CD4-positive, alpha-beta T cell (primary cell): ENCODE data around the gene LAMA2. TPM values are rescaled to one million over a fixed set of nuclear protein-coding genes. Genes with fewer than 3 reads are reported as not detected.

Experiments
- ATAC-seq: fragments of 200-7000 bp; cut with Tn5 transposase; one replicate; pipeline ENCODE4 v1.10.0; 2022; ENCODE audit warnings: mild to moderate bottlenecking; ENCODE audit not compliant: poor library complexity
- CTCF ChIA-PET: fragments of 350-600 bp; sonication (Branson Sonifier 250); formaldehyde crosslinking; loops from one replicate; lab custom pipeline; 2021; ENCODE audit warnings: antibody characterized with exemption, inconsistent platforms; lab: Charles Lee
- POLR2A ChIA-PET: fragments of 350-600 bp; sonication (Branson Sonifier 250); formaldehyde crosslinking; loops from one replicate; lab custom pipeline; 2021; ENCODE audit warnings: antibody characterized with exemption, inconsistent platforms; lab: Charles Lee
- DNase-seq, 14 experiments: peaks; one replicate each; pipeline ENCODE4 v3.0.0-alpha.2; 2013 to 2020; ENCODE audit warnings: mixed read lengths in 2 of 14
- H3K27ac ChIP-seq, 2 donors: one replicate each; pipeline versions ENCODE4 v1.5.1 to v1.7.0; 2013; ENCODE audit warnings: low read length in 2 of 2, low read depth in 1 of 2, mild to moderate bottlenecking in 1 of 2
- H3K27me3 ChIP-seq, 2 experiments: 1 replicate in 1 of 2; 2 replicates in 1 of 2; pipeline versions ENCODE4 v1.6.1 to v1.7.0; 2013; ENCODE audit warnings: low read length in 2 of 2, control low read depth in 1 of 2, mild to moderate bottlenecking in 1 of 2, moderate library complexity in 1 of 2; ENCODE audit not compliant: insufficient read depth in 2 of 2, control insufficient read depth in 1 of 2
- H3K36me3 ChIP-seq: one replicate; pipeline ENCODE4 v1.6.1; 2013; ENCODE audit warnings: low read length, control low read depth; ENCODE audit not compliant: insufficient read depth
- H3K4me1 ChIP-seq: one replicate; pipeline ENCODE4 v1.6.1; 2013; ENCODE audit warnings: low read length, control low read depth; ENCODE audit not compliant: insufficient read depth
- H3K4me3 ChIP-seq: one replicate; pipeline ENCODE4 v1.5.1; 2013; ENCODE audit warnings: mild to moderate bottlenecking, low read length, moderate library complexity
- H3K9me3 ChIP-seq, 2 experiments: 1 replicate in 1 of 2; 2 replicates in 1 of 2; pipeline versions ENCODE4 v1.6.1 to v1.7.0; 2013; ENCODE audit warnings: low read length in 2 of 2, mild to moderate bottlenecking in 2 of 2, control low read depth in 1 of 2, moderate library complexity in 1 of 2; ENCODE audit not compliant: control insufficient read depth in 1 of 2, insufficient read depth in 1 of 2
- H3K27ac Mint-ChIP-seq: one replicate; pipeline ENCODE4 v1.8.0; 2020; ENCODE audit warnings: mixed read lengths
- H3K27me3 Mint-ChIP-seq: one replicate; pipeline ENCODE4 v1.8.0; 2021; ENCODE audit warnings: mixed read lengths
- H3K36me3 Mint-ChIP-seq: one replicate; pipeline ENCODE4 v1.8.0; 2021; ENCODE audit warnings: low read depth, mixed read lengths
- H3K4me1 Mint-ChIP-seq: one replicate; pipeline ENCODE4 v1.8.0; 2021; ENCODE audit warnings: low read depth, mixed read lengths
- H3K4me3 Mint-ChIP-seq: one replicate; pipeline ENCODE4 v1.8.0; 2020; ENCODE audit warnings: mild to moderate bottlenecking, mixed read lengths
- H3K9me3 Mint-ChIP-seq: one replicate; pipeline ENCODE4 v1.8.0; 2020; ENCODE audit warnings: mixed read lengths
- CTCF ChIP-seq: fragments of 200-600 bp; IDR thresholded peaks from one replicate; pipeline ENCODE4 v1.8.0; 2022; ENCODE audit warnings: antibody characterized with exemption, mild to moderate bottlenecking
- intact Hi-C, 2 experiments: fragments of 100-400 bp; cut with DNase I in 1 of 2; cut with micrococcal nuclease in 1 of 2; formaldehyde crosslinking; loops; one replicate each; pipeline versions ENCODE4 v1.15.1 to v1.9.0; 2023 to 2025; cut with DNase I, micrococcal nuclease
- total RNA-seq, 174 experiments: library from RNA in 2 of 174; stranded (reverse) in 2 of 174; gene quantifications; one replicate each; pipeline ENCODE4 v1.2.3 and lab custom pipeline; 2021 to 2026

Gene LAMA2
- total RNA-seq, 2 experiments from 2014 or later, result 0.05 to 0.06 TPM

GRCh38 chr6:129546702-129547101 lies 663.8 kb downstream of the LAMA2 start:
- H3K36me3 ChIP-seq, result no peaks in the 10 kb centered on the region
- Mint-ChIP-seq H3K4me1 (no peaks in the 10 kb centered on the region), H3K27me3 (no peaks in the 10 kb centered on the region), H3K4me3 (no peak overlapping the region), H3K9me3 (no peaks in the 10 kb centered on the region), H3K36me3 (no peaks in the 10 kb centered on the region), H3K27ac (no peak overlapping the region)
- H3K27me3 ChIP-seq, result no peaks in the 10 kb centered on the region
- ATAC-seq (no peak), DNase-seq (no peak)
- intact Hi-C loops, result no loop called here
- H3K9me3 ChIP-seq, result no peaks in the 10 kb centered on the region
- no peak overlapping the region for H3K4me3 ChIP-seq
- H3K4me1 ChIP-seq, result no peaks in the 10 kb centered on the region
- ChIA-PET CTCF (no interaction called here), POLR2A (no interaction called here)
- H3K27ac ChIP-seq, result no peak overlapping the region
- no peak for TF ChIP-seq CTCF

GRCh38 chr6:129551486-129551885 lies 668.5 kb downstream of the LAMA2 start:
- Mint-ChIP-seq H3K9me3 (no peaks in the 10 kb centered on the region), H3K4me1 (no peaks in the 10 kb centered on the region), H3K4me3 (no peak overlapping the region), H3K27ac (no peak overlapping the region), H3K27me3 (no peaks in the 10 kb centered on the region), H3K36me3 (no peaks in the 10 kb centered on the region)
- no peak for TF ChIP-seq CTCF
- DNase-seq (no peak), ATAC-seq (no peak)
- ChIA-PET POLR2A (no interaction called here), CTCF (no interaction called here)
- Histone ChIP-seq H3K27me3 (no peaks in the 10 kb centered on the region), H3K4me3 (no peak overlapping the region), H3K36me3 (no peaks in the 10 kb centered on the region), H3K4me1 (no peaks in the 10 kb centered on the region), H3K9me3 (no peaks in the 10 kb centered on the region), H3K27ac (no peak overlapping the region)
- intact Hi-C loops, result no loop called here

GRCh38 chr6:129552413-129552812 lies 669.5 kb downstream of the LAMA2 start:
- no peak for TF ChIP-seq CTCF
- H3K27me3 Mint-ChIP-seq, result no peaks in the 10 kb centered on the region

More at GRCh38 chr6:129552413-129552812, 669.5 kb downstream of the LAMA2 start:
- Histone ChIP-seq H3K9me3 (no peaks in the 10 kb centered on the region), H3K27me3 (no peaks in the 10 kb centered on the region), H3K27ac (no peak overlapping the region), H3K4me1 (no peaks in the 10 kb centered on the region), H3K36me3 (no peaks in the 10 kb centered on the region), H3K4me3 (no peak overlapping the region)
- intact Hi-C loops, result no loop called here
- DNase-seq, result no peak
- POLR2A ChIA-PET, result no interaction called here
- H3K4me3 Mint-ChIP-seq, result no peak overlapping the region
- H3K4me1 Mint-ChIP-seq, result no peaks in the 10 kb centered on the region
- no peaks in the 10 kb centered on the region for H3K36me3 Mint-ChIP-seq
- CTCF ChIA-PET, result no interaction called here
- ATAC-seq, result no peak
- H3K27ac Mint-ChIP-seq, result no peak overlapping the region
- H3K9me3 Mint-ChIP-seq, result no peaks in the 10 kb centered on the region
